Heart left ventricle (tissue), 16 donors: ENCODE results near the gene SIPA1L2. TPM values are rescaled to one million over a fixed set of nuclear protein-coding genes. Genes with fewer than 3 reads are reported as not detected.

Experiments used
- ATAC-seq, 4 donors: fragments of 200-7000 bp; cut with Tn5 transposase; one replicate each; pipeline ENCODE4 v1.9.1; 2020 to 2022; ENCODE audit warnings: moderate library complexity in 4 of 4, mild to moderate bottlenecking in 3 of 4, moderate number of reproducible peaks in 1 of 4
- DNase-seq, 5 donors: peaks; one replicate each; pipeline ENCODE4 v3.0.0-alpha.2; 2020
- H3K27ac ChIP-seq, 12 donors: fragments of 200-600 bp; sonication (generic) in 4 of 12; one replicate each; pipeline versions ENCODE4 v1.5.0 to v1.8.0; 2016 to 2022; ENCODE audit warnings: mild to moderate bottlenecking in 2 of 12
- H3K27me3 ChIP-seq, 9 donors: fragments of 200-600 bp; sonication (generic) in 2 of 9; one replicate each; pipeline versions ENCODE4 v1.5.1 to v1.8.0; 2016 to 2022; ENCODE audit warnings: mild to moderate bottlenecking in 3 of 9
- H3K36me3 ChIP-seq, 9 donors: fragments of 200-600 bp; sonication (generic) in 2 of 9; one replicate each; pipeline versions ENCODE4 v1.5.0 to v1.8.0; 2018 to 2022; ENCODE audit warnings: mild to moderate bottlenecking in 2 of 9
- H3K4me1 ChIP-seq, 12 donors: fragments of 200-600 bp; sonication (generic) in 4 of 12; one replicate each; pipeline versions ENCODE4 v1.5.0 to v1.8.0; 2016 to 2022; ENCODE audit warnings: mild to moderate bottlenecking in 3 of 12
- H3K4me3 ChIP-seq, 12 donors: fragments of 200-600 bp; sonication (generic) in 4 of 12; one replicate each; pipeline versions ENCODE4 v1.5.0 to v1.8.0; 2017 to 2022; ENCODE audit warnings: mild to moderate bottlenecking in 9 of 12, moderate library complexity in 4 of 12
- H3K9me3 ChIP-seq, 12 donors: fragments of 200-600 bp; sonication (generic) in 4 of 12; one replicate each; pipeline versions ENCODE4 v1.5.0 to v1.8.0; 2016 to 2022; ENCODE audit warnings: mild to moderate bottlenecking in 1 of 12
- CTCF ChIP-seq, 12 donors: fragments of 200-600 bp; sonication (generic) in 4 of 12; IDR thresholded peaks; one replicate each; pipeline versions ENCODE4 v1.5.0 to v1.8.0; 2018 to 2022; ENCODE audit warnings: antibody characterized with exemption in 12 of 12, mild to moderate bottlenecking in 5 of 12
- POLR2A ChIP-seq, 2 donors: fragments of 450-650 bp; IDR thresholded peaks; one replicate each; pipeline ENCODE4 v1.6.1; 2017; ENCODE audit warnings: antibody characterized with exemption in 2 of 2, mild to moderate bottlenecking in 2 of 2, moderate library complexity in 2 of 2
- WGBS, 4 donors: extraction: QIAGEN DNeasy Blood & Tissue Kit in 2 of 4; methylation state at CpG; one replicate each; pipeline versions ENCODE4 v1.1.5 to v1.1.7; 2013 to 2018; 5-methylcytosine and 5-hydroxymethylcytosine counted together
- intact Hi-C, 10 donors: fragments of 100-400 bp; cut with DNase I; formaldehyde crosslinking; loops; one replicate each; pipeline versions ENCODE4 v1.11.1 to v1.14.2; 2022
- polyA plus RNA-seq, 2 donors: library from polyadenylated mRNA; stranded (reverse); fragments of 200-250 nt; gene quantifications; one replicate each; pipeline ENCODE4 v1.2.3, GENCODE V29; 2013
- total RNA-seq, 9 donors: library from RNA; depleted of rRNA in 2 of 9; stranded (reverse); fragments of >200 nt in 2 of 9; fragmentation: NEBNext Ultra II Directional in 3 of 9; extraction: Animal tissue kit (Norgen Biotek cat#: 25700) in 3 of 9; gene quantifications; one replicate each; pipeline versions ENCODE4 v1.1.0 to v1.2.4, GENCODE V29; 2016 to 2023
- donor health status: ischemic (EF 13 %, LVEDD 7.1; RV severe dilation, severe dysfunction).
- donor health status: healthy with polysubstance abuse.
- donor health status: DM: no; HTN: yes; CAD: no.
- donor health status: DM: no; HTN: no; CAD: no.
- donor health status: ischemic (EF 25% LVEDD 6.9; RV normal size, moderate dysfunction).
- donor health status: ischemic (EF 25% LVEDD 5.7; RV mildly dilated, moderate dysfunction).
- donor health status: healthy.
- donor health status: DM: yes; HTN: yes; CAD: no.
- donor health status: ischemic (EF 35%, LVEDD 5.7; RV mildly dilated, moderate dysfunction).
- donor health status: nonischemic (EF 11% LVEDD 7.7; RV severe dilation, severe dysfunction).
- donor health status: DM: yes; HTN: yes; CAD: no.
- donor health status: PGD.
- donor health status: ischemic (EF 29% LVEDD 5.4; RV normal size, mild dysfunction).
- donor health status: nonischemic (EF 23%, LVEDD 6.1; RV moderate dilation, normal function).

Gene SIPA1L2
- total and polyA plus RNA-seq, 11 donors = 18.1 to 148 (median 102) TPM

- H3K4me1 ChIP-seq = peaks cover 0 to 6% (median 0%) of the 10 kb centered on the region in 12 donors
- H3K27ac ChIP-seq = no peak overlapping the region
- peaks cover 0 to 4% (median 0%) of the 10 kb centered on the region in 9 donors for H3K27me3 ChIP-seq
- H3K36me3 ChIP-seq = no peaks in the 10 kb centered on the region
- intact Hi-C loops = no loop called here
- no peak for ATAC-seq
- H3K4me3 ChIP-seq = no peak overlapping the region
- peaks cover 0 to 4% (median 0%) of the 10 kb centered on the region in 12 donors for H3K9me3 ChIP-seq
- TF ChIP-seq POLR2A (IDR thresholded peaks at IDR 0.05) (no peak), CTCF (IDR thresholded peaks at IDR 0.05) (no peak)
- no peak for DNase-seq
- 63 to 77% (median 73%) methylated on average over 3 of the region's 3 CpGs for WGBS, 4 donors
These were observed 23.9 kb upstream of the SIPA1L2 start for GRCh38 chr1:232653789-232654188.

GRCh38 chr1:232650845-232651244 is 20.9 kb upstream of the SIPA1L2 start:
- no peak overlapping the region for H3K4me3 ChIP-seq
- intact Hi-C loops = no loop called here
- H3K4me1 ChIP-seq = peaks cover 0 to 6% (median 0%) of the 10 kb centered on the region in 12 donors
- ATAC-seq = no peak
- DNase-seq = no peak
- WGBS, 4 donors = 41 to 63% (median 45%) methylated on average over 1 of the region's 1 CpG
- peaks cover 0 to 4% (median 0%) of the 10 kb centered on the region in 9 donors for H3K27me3 ChIP-seq
- H3K27ac ChIP-seq = no peak overlapping the region
- peaks cover 0 to 4% (median 0%) of the 10 kb centered on the region in 12 donors for H3K9me3 ChIP-seq
- H3K36me3 ChIP-seq = no peaks in the 10 kb centered on the region
- TF ChIP-seq CTCF (IDR thresholded peaks at IDR 0.05) (no peak), POLR2A (IDR thresholded peaks at IDR 0.05) (no peak)

- 68 to 73% (median 71%) methylated on average over 2 of the region's 2 CpGs for WGBS, 4 donors
- intact Hi-C loops = no loop called here
- TF ChIP-seq POLR2A (IDR thresholded peaks at IDR 0.05) = no peak
- Histone ChIP-seq H3K27me3 (peaks cover 0 to 4% (median 0%) of the 10 kb centered on the region in 9 donors), H3K4me1 (peaks cover 0 to 6% (median 0%) of the 10 kb centered on the region in 12 donors), H3K36me3 (no peaks in the 10 kb centered on the region), H3K27ac (no peak overlapping the region), H3K4me3 (no peak overlapping the region), H3K9me3 (peaks cover 0 to 4% (median 0%) of the 10 kb centered on the region in 12 donors)
- no peak for ATAC-seq
- no peak for DNase-seq
These were observed 20.5 kb upstream of the SIPA1L2 start for GRCh38 chr1:232650418-232650817.

GRCh38 chr1:232648316-232648715 is 18.4 kb upstream of the SIPA1L2 start:
- no peak for ATAC-seq
- 57 to 74% (median 63%) methylated on average over 3 of the region's 3 CpGs for WGBS, 4 donors
- intact Hi-C loops = loop anchor here in 2 of 10 donors (10.0 kb wide), 2 partner anchors 66 to 146 kb away; no protein-coding TSS in a partner anchor
- no peaks in the 10 kb centered on the region for H3K36me3 ChIP-seq
- no peaks in the 10 kb centered on the region for H3K4me1 ChIP-seq
- H3K27me3 ChIP-seq = no peaks in the 10 kb centered on the region
- H3K9me3 ChIP-seq = peaks cover 0 to 4% (median 0%) of the 10 kb centered on the region in 12 donors
- no peak for DNase-seq
- H3K4me3 ChIP-seq = no peak overlapping the region
- H3K27ac ChIP-seq = no peak overlapping the region
- TF ChIP-seq CTCF (IDR thresholded peaks at IDR 0.05) = no peak
- TF ChIP-seq POLR2A (IDR thresholded peaks at IDR 0.05) = no peak

- Histone ChIP-seq H3K27ac (no peak overlapping the region), H3K36me3 (no peaks in the 10 kb centered on the region), H3K4me1 (no peaks in the 10 kb centered on the region), H3K27me3 (no peaks in the 10 kb centered on the region), H3K4me3 (no peak overlapping the region), H3K9me3 (no peaks in the 10 kb centered on the region)
- no peak for ATAC-seq
- intact Hi-C loops = loop anchor here in 3 of 10 donors (5.0 to 10.0 kb wide), 3 partner anchors 71 to 378 kb away; no protein-coding TSS in a partner anchor
- no peak for TF ChIP-seq POLR2A (IDR thresholded peaks at IDR 0.05)
- no peak for TF ChIP-seq CTCF (IDR thresholded peaks at IDR 0.05)
- WGBS, 4 donors = 94 to 97% (median 96%) methylated on average over 1 of the region's 1 CpG
- no peak for DNase-seq
These were observed 14.3 kb upstream of the SIPA1L2 start for GRCh38 chr1:232644209-232644608.
